Psoas muscle (tissue), 8 donors: Measurements from ENCODE around the gene SLC7A5. TPM values are rescaled to one million over a fixed set of nuclear protein-coding genes. Genes with fewer than 3 reads are reported as not detected.

Experiments used
- ATAC-seq, 4 donors: fragments of 200-7000 bp; cut with Tn5 transposase; one replicate each; pipeline ENCODE4 v1.9.1; 2020; ENCODE audit warnings: moderate library complexity in 3 of 4, mild to moderate bottlenecking in 2 of 4
- DNase-seq, 2 donors: peaks; one replicate each; pipeline ENCODE4 v3.0.0-alpha.2; 2020
- H3K27ac ChIP-seq: fragments of 200-600 bp; one replicate; pipeline ENCODE4 v1.8.0; 2022
- H3K27me3 ChIP-seq, 3 donors: fragments of 200-600 bp in 1 of 3; one replicate each; pipeline versions ENCODE4 v1.6.1 to v1.8.0; 2013 to 2022; ENCODE audit warnings: low read length in 2 of 3, mild to moderate bottlenecking in 2 of 3, moderate library complexity in 1 of 3; ENCODE audit not compliant: insufficient read depth in 3 of 3
- H3K36me3 ChIP-seq, 2 donors: fragments of 200-600 bp in 1 of 2; one replicate each; pipeline versions ENCODE4 v1.6.1 to v1.8.0; 2013 to 2022; ENCODE audit warnings: low read depth in 1 of 2, mild to moderate bottlenecking in 1 of 2, moderate library complexity in 1 of 2; ENCODE audit not compliant: insufficient read depth in 1 of 2
- H3K4me1 ChIP-seq: fragments of 200-600 bp; one replicate; pipeline ENCODE4 v1.8.0; 2022
- H3K4me3 ChIP-seq: fragments of 200-600 bp; one replicate; pipeline ENCODE4 v1.8.0; 2022; ENCODE audit warnings: mild to moderate bottlenecking
- H3K9me3 ChIP-seq: fragments of 200-600 bp; one replicate; pipeline ENCODE4 v1.8.0; 2022
- WGBS, 3 donors: extraction: QIAGEN DNeasy Blood & Tissue Kit; methylation state at CpG; one replicate each; pipeline versions ENCODE4 v1.1.6 to v1.1.7; 2013; 5-methylcytosine and 5-hydroxymethylcytosine counted together
- intact Hi-C, 2 donors: fragments of 100-400 bp; cut with DNase I; formaldehyde crosslinking; loops; one replicate each; pipeline versions ENCODE4 v1.11.0 to v1.14.2; 2022
- polyA plus RNA-seq, 3 donors: library from polyadenylated mRNA; stranded (reverse); fragments of 200-250 nt; gene quantifications; one replicate each; pipeline ENCODE4 v1.2.3, GENCODE V29; 2013
- total RNA-seq, 4 donors: library from RNA; stranded (reverse); fragmentation: NEBNext Ultra II Directional in 2 of 4; extraction: Animal tissue kit (Norgen Biotek cat#: 25700) in 2 of 4; gene quantifications; one replicate each; pipeline versions ENCODE4 v1.2.1 to v1.2.4, GENCODE V29; 2021 to 2023
- TF ChIP-seq, protein P1 (sequence below): fragments of 200-600 bp; IDR thresholded peaks from one replicate; pipeline ENCODE4 v1.8.0; 2022; ENCODE audit warnings: antibody characterized with exemption
- donor health status: healthy with polysubstance abuse.
- donor health status: DM: no; HTN: no; CAD: no; lungs with moderate emphysema.
- donor health status: Bipolar disorder and iron deficiency.
- donor health status: healthy.
- donor health status: DM: yes; HTN: yes; CAD: no.
- donor health status: DM: no; HTN: no; CAD: no.
- donor health status: DM: no; HTN: no; CAD: no.
- donor health status: DM: yes; HTN: yes; CAD: no.

The SLC7A5 gene
- total and polyA plus RNA-seq, 7 donors, result 9.8 to 63.6 (median 20.2) TPM

DNA sequence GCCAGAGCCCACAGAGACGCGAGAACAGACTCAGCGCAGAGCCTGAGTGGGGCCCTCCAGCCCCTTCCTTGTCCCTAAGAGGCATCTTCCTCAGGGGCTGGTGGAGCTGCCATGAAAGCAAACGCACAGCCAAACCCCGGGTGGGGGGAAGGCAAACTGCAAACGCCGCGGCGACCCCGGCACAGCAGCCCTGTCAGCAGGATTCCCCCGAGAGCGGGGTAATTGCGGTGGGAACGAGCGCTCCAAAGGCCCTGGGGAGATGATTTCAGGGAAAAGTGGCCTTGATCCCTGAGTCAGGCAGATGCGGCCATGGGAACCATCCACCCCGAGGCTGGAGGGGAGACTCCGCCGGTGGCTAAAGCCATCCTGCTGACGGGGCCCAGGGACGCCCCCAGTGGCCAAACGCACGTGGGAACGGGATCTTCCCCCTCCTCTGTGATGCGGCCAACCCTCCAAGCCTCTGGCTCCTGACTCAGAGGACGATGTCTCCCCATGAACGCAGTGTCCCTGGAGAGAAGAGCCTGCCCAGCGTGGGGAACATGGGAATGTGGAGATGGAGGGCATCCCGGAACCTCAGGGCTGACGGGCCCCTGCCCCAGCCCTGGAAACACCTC, 25.1 kb downstream of the SLC7A5 start:
- Histone ChIP-seq H3K9me3 (no peaks in the 10 kb centered on the region), H3K4me1 (peaks cover 45% of the 10 kb centered on the region), H3K4me3 (no peak overlapping the region), H3K27me3 (no peaks in the 10 kb centered on the region), H3K27ac (peak overlapping the region; percentile 55), H3K36me3 (peaks cover 0 to 45% of the 10 kb centered on the region in 2 donors)
- peak in 3 of 4 donors; percentile 6 to 45 (median 11) for ATAC-seq
- intact Hi-C loops, result no loop called here
- TF ChIP-seq, protein P1, sequence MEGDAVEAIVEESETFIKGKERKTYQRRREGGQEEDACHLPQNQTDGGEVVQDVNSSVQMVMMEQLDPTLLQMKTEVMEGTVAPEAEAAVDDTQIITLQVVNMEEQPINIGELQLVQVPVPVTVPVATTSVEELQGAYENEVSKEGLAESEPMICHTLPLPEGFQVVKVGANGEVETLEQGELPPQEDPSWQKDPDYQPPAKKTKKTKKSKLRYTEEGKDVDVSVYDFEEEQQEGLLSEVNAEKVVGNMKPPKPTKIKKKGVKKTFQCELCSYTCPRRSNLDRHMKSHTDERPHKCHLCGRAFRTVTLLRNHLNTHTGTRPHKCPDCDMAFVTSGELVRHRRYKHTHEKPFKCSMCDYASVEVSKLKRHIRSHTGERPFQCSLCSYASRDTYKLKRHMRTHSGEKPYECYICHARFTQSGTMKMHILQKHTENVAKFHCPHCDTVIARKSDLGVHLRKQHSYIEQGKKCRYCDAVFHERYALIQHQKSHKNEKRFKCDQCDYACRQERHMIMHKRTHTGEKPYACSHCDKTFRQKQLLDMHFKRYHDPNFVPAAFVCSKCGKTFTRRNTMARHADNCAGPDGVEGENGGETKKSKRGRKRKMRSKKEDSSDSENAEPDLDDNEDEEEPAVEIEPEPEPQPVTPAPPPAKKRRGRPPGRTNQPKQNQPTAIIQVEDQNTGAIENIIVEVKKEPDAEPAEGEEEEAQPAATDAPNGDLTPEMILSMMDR, result peak; percentile 9
- 53 to 63% (median 59%) methylated on average over 28 to 30 of the region's 30 CpGs for WGBS, 3 donors
- peak in 1 of 2 donors; percentile 80 for DNase-seq

DNA sequence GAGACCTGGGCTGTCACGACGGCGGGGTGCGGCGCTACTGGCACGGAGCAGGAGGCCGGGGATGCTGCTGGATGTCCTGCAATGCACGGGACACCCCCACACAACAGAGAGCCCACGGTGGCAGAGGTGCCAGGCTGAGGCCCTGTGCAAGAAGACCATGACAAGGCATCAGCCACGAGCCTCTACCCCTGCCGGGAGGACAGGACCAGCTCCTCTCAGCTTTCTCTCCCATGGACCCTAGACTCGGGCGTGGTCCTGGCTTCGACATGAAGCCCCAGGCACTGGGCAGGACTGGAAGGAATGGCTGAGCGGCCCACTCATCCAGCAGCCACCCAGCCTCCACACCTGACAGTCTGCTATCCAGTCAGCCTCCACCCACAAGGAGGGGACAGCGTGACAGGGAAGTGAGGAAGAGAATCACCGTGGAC, 25.6 kb downstream of the SLC7A5 start:
- Histone ChIP-seq H3K27me3 (no peaks in the 10 kb centered on the region), H3K9me3 (no peaks in the 10 kb centered on the region), H3K4me3 (no peak overlapping the region), H3K4me1 (peaks cover 41% of the 10 kb centered on the region), H3K27ac (peak overlapping the region; percentile 55), H3K36me3 (peaks cover 0 to 51% of the 10 kb centered on the region in 2 donors)
- intact Hi-C loops, result no loop called here
- ATAC-seq, result no peak
- DNase-seq, result no peak
- TF ChIP-seq, protein P1, result no peak
- WGBS, 3 donors, result 82 to 87% (median 83%) methylated on average over 16 to 17 of the region's 17 CpGs

DNA sequence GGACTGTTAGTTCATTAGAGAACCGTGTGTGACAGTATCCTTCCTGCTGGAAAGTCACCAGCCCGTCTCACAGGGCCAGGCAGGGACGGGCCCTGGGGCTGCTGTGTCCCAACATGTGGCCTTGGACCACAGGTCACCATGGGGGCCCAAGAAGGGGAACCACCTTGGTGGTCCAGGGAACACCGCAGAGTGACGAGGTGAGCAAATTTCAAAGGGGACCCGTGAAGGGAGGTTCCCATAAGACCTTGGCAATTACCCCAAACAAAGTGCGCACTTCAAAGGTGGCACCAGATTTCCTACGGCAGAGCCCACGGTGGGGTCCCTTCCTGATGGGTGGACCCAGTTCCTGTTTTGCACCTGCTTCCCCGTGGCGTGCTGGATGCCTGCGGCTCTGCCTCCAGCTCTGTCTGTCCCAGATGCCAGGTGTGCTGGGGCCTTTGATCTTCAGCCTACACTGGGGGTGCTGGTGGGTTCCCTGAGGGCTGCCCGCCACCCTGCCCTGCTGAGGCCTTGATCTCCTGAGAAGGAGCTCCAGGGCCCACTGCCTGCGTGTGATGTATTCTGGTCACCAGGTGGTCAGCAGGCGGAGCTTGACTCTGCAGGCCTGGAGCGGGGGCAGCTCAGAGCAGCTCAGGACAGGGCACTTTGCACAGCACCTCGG, 27.0 kb downstream of the SLC7A5 start:
- Histone ChIP-seq H3K27me3 (no peaks in the 10 kb centered on the region), H3K27ac (no peak overlapping the region), H3K4me1 (peaks cover 27% of the 10 kb centered on the region), H3K4me3 (no peak overlapping the region), H3K9me3 (no peaks in the 10 kb centered on the region), H3K36me3 (peaks cover 2 to 58% of the 10 kb centered on the region in 2 donors)
- DNase-seq (no peak), ATAC-seq (no peak)
- 76 to 79% (median 77%) methylated on average over 17 of the region's 17 CpGs for WGBS, 3 donors
- TF ChIP-seq, protein P1, result no peak
- intact Hi-C loops, result no loop called here

DNA sequence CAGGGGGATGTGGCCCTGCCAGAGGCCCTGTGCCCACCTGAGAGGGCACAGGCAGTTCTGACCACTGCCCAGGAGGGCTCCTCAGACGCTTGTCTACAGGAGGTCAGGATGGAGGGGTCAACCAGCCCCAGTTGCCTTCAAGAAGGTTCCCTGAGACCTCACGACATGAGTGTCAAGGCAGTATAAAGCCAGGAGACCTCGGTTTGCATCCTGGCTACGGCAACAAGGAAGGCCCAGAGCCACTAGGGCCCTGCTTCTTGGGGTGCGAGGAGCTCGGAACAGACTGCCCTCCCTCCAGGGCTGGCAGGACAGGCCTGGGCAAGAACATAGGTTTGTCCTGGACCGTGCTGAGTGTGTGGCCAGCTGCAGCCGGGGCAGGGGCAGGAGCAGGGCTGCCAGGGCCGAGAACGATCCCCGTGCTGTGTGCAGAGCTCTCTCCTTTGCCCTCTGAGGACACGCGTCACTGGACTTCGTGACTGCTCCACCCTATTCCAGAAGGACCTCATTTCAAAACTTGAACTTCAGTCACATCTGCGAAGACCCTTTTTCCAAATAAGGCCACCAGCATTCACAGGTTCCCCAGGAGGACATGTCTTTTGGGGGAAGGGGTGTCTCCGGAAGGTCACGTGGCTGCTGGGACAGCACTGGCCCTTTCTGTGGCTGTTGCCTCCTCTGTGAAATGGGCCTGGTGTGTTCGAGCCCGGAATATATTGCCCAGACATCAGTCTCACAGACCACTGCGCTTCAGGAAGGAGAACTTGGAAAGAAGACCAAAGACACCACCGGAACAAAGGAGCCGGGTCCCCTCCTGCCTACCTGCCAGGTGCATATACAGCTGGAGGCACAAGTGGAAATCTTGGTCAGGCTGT, 27.7 kb downstream of the SLC7A5 start:
- Histone ChIP-seq H3K9me3 (no peaks in the 10 kb centered on the region), H3K27me3 (no peaks in the 10 kb centered on the region), H3K27ac (no peak overlapping the region), H3K4me1 (peaks cover 20% of the 10 kb centered on the region), H3K4me3 (no peak overlapping the region), H3K36me3 (peaks cover 2 to 65% of the 10 kb centered on the region in 2 donors)
- DNase-seq (no peak), ATAC-seq (no peak)
- 82 to 92% (median 85%) methylated on average over 22 of the region's 22 CpGs for WGBS, 3 donors
- TF ChIP-seq, protein P1, result no peak
- intact Hi-C loops, result no loop called here
